NCI-H524 (cell line): ENCODE data around the gene LRRC7.

Experiments
- DNase-seq, 2 experiments: peaks; one replicate each; lab custom pipeline; 2025; lab: John Stamatoyannopoulos, UW

The LRRC7 gene

DNA sequence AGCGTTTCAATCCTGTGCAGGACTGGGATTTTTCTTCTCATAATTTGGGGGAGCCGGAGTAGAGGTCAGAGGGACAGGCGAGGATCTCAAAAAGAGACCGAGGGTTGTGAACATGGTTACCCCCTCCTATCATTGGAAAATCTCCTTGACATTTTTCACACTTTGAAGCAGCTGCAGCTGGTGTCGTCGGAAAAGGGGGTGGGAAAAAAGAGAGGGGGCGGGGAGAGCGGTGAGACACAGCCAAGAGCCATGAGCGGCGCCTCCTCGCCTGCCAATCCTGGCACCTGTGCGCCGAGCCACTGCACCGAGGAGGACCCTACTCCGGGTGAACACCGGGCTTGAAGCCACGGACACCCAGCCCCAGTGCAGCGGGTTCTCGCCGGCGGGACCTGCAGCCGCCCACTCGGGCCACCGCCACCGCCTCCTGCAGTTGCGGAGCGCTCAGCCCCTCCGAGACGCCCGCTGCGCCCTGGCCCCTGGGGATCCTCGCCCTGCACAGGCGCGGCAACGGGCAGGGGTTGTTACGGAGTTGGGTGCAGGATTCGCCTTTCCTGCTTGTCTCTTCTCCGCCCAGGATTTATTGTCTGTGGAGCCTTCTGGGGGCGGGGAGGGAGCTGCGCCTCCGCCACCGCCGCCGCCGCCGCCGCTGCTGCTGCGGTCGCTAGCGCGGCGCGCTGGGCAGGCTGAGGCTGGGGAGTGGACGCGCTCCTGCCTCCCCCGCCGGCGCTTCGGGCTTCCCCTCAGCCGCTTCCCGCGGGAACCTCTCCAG, at the start of gene LRRC7:
TSS of gene LRRC7 (plus strand) at position 271 of the 769 bp plus-strand sequence. CDS start 718 bp downstream, outside the sequence.
- peak; percentile 50 to 66 for DNase-seq

DNA sequence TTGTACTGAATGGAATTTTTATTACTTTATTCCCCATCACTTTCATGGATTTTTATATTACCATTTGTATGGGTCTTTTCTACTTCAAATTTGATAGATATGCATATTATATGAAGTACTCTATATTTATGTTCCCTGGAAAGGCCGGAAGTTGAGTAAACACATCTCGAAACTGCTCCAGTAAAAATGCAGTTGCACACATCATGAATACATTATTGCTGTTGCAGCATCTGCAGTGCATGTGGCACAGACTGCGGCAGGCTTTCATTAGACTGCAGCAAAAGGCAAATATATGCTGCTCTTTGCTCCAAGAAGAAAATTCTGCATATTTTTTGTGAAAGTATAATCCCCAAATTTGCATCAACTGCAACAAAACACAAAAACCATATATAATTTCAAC, 48.7 kb upstream of the LRRC7 start:
- no peak for DNase-seq

GRCh38 chr1:69520326-69520725, 47.4 kb upstream of the LRRC7 start:
- no peak for DNase-seq

- no peak for DNase-seq
Observed at GRCh38 chr1:69523032-69523431, 44.7 kb upstream of the LRRC7 start.

GRCh38 chr1:69523461-69523860, 44.3 kb upstream of the LRRC7 start:
- DNase-seq = no peak

GRCh38 chr1:69524015-69524414, 43.7 kb upstream of the LRRC7 start:
- DNase-seq = no peak

- DNase-seq = no peak
Observed at GRCh38 chr1:69527273-69527672, 40.4 kb upstream of the LRRC7 start.

DNA sequence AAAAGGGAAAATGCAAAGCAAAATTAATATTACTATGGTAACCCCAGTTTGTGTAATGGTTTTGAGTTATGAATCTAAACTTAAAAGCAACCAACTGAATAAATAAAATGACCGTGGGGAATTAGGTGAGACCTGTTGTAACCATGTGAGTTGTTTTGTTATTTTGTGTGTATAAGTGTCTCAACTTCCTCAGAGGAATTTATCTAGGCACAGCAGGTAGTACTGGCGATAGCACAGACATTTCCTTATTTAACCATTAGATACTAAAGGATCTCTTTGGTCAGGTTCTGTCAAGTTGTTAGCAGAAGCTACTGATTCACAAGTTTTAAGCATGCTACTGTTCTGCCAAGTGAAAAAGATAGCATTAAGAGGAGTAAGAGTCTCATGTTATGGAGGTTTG, 39.3 kb upstream of the LRRC7 start:
- no peak for DNase-seq

DNA sequence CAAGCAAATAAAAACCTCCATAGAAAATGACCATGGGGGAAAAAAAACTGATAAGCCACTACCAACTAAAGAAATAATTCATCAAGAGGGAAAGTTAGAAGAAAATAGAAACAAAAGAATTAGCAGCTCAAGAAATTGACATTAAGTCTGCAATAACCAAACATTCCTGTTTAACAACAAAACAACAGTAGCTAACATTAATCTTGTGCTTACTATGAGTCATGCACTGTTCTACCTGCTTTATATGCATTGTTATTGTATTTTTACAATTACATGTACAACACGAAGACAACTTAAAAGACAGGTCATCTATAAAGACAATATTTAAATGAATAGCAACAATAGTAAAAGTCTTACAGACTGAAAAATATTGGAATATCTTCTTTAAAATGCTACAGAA, 34.4 kb upstream of the LRRC7 start:
- no peak for DNase-seq

- DNase-seq = no peak
Observed at GRCh38 chr1:69534829-69535228, 32.9 kb upstream of the LRRC7 start.

GRCh38 chr1:69535490-69535889, 32.2 kb upstream of the LRRC7 start:
- DNase-seq = no peak

GRCh38 chr1:69540052-69540451, 27.7 kb upstream of the LRRC7 start:
- DNase-seq = peak in 1 of 2 experiments; percentile 10

DNA sequence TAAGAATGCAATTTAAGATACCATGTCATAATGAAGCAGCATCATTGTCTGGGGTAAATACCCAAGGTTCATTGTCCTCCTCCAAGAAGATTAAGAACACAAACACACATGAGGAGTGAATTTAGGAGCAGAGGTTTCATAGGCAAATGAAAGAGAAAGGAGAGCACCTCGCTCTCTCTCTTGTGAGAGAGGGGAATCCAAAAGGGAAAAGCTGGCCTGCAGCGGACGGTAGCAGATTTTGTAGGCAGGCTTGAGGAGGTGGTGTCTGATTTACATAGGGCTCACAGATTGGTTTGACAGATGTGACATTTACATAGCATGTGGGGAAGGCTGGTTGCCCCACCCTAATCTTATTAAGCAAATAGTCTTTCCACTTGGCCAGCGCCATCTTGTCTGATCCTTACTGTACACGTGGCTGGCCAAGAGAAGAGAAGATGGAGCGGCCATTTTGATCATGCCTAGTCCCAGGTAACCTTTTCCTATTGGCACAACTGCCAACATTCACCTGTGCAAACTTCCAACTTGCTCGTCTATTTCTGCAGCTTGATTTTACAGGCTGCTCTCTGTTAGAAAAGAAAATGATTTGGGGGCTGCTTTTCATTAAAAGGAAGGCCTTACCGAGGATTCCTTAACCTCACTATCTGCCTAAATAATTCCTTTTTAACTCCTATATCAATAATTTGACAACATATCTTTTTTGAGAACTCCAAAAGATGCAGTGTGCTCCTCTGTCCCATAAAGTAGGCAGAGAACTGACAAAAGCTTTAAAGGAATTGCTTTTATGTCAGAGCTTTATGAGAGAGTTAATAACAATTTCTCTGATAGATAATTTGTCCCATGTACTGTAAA, 16.0 kb upstream of the LRRC7 start:
- peak; percentile 49 to 88 for DNase-seq

DNA sequence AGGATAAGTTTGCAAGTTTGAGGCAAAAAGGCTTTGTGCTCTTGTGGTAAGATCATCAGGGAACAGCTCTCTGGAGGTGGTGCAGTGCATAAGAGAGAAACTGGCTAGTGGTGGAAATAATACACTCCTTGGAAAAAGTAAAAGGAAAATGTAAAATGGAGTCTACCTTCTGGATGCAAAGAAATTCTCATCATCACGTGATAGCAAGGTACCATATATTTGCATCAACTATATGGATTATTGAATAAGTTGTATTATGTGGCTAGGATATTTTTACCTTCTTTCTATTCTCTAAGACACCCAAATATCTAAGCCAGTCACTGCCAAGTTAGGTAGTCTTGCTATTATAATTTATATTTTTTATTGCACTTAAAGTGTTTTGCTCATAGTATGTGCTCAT, 14.0 kb upstream of the LRRC7 start:
- no peak for DNase-seq

- DNase-seq = peak in 1 of 2 experiments; percentile 43
Observed at GRCh38 chr1:69568421-69569174, 876 bp downstream of the LRRC7 start.

GRCh38 chr1:69569175-69569541, 1.4 kb downstream of the LRRC7 start:
- peak in 1 of 2 experiments; percentile 39 for DNase-seq

DNA sequence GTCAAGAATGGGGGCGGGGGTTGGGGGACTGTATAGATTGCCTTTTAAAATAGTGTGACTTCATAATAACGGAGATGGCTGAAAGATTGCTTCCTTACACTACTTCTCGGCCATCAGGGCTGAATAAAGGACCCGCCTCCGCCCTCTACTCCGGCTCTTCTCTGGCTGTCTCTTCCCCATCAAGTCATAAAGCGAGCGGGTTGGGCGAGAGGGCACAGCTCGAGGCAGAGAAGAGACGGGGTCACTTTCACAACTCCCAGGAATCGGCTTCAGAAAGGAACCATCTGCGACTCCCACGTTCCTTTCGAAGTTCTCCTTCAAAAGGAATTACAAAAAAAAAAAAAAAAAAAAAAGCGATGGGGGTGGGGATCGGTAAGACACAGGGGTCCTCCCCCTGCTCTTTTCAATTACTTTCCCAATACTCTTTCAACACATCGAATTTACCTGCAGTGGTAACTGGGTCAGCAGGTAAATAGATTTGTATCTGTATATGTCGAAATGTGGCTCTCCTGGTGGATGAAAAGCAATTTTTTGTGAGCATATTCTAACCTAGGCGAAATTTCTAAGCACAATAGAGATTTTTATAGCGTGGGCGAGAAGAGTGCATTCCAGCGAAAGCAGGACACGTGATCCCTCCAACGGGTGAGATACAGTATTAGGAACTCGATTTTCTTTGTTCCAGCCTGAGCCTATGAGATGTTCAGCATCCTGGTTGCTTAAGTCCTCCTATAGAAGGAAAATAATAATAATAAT, 2.0 kb downstream of the LRRC7 start:
- peak in 1 of 2 experiments; percentile 39 for DNase-seq

DNA sequence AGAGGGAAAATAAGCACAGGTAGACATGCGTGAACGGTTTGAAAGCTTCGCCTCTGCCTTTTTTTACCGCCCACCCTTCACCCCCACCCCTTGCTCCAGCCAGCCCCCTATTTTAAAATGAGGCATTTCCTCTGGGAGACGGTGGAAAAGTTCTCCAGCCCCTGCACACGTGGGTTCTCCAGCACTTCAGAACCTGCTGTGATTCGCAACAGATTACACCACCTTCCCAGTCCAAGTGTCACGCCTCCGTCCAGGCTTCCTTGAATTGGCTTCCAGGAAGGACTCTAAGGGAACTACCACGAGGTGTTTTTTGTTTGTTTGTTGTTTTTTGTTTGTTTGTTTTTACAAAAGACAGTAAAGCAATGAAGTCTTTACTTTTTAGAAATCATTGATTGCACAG, 2.6 kb downstream of the LRRC7 start:
- peak in 1 of 2 experiments; percentile 32 for DNase-seq

- no peak for DNase-seq
Observed at GRCh38 chr1:69572921-69573320, 5.2 kb downstream of the LRRC7 start.

GRCh38 chr1:69573911-69574310, 6.2 kb downstream of the LRRC7 start:
- no peak for DNase-seq

GRCh38 chr1:69585666-69586065, 17.9 kb downstream of the LRRC7 start:
- no peak for DNase-seq

- no peak for DNase-seq
Observed at GRCh38 chr1:69587391-69587790, 19.7 kb downstream of the LRRC7 start.
